SK-N-SH treated with all-trans-retinoic acid at 6 μM for 48 hours (cell line): ENCODE measurements around the gene ATP8A2.

ENCODE experiments used
- ATAC-seq: fragments of 200-7000 bp; cut with Tn5 transposase; 3 replicates; pipeline ENCODE4 v1.9.1; 2020; ENCODE audit warnings: mild to moderate bottlenecking, moderate library complexity
- BACH2 ChIP-seq: fragments of 250-450 bp; sonication (Bioruptor Pico); IDR thresholded peaks from 2 replicates; pipeline ENCODE4 v1.9.0; 2021; ENCODE audit warnings: mild to moderate bottlenecking, borderline replicate concordance
- CSDC2 ChIP-seq: fragments of 250-450 bp; sonication (Bioruptor Pico); IDR thresholded peaks from 2 replicates; pipeline ENCODE4 v1.5.0; 2020; ENCODE audit warnings: mild to moderate bottlenecking, moderate library complexity
- ESRRG ChIP-seq: fragments of 250-450 bp; sonication (Bioruptor Pico); IDR thresholded peaks from 2 replicates; pipeline ENCODE4 v1.6.1; 2021; ENCODE audit warnings: mild to moderate bottlenecking
- ISL1 ChIP-seq: fragments of 250-450 bp; sonication (Bioruptor Pico); IDR thresholded peaks from 2 replicates; pipeline ENCODE4 v2.1.2; 2022; ENCODE audit warnings: mild to moderate bottlenecking, moderate library complexity
- OSR1 ChIP-seq: fragments of 250-450 bp; sonication (Bioruptor Pico); IDR thresholded peaks from 2 replicates; pipeline ENCODE4 v1.8.0; 2022; ENCODE audit warnings: moderate library complexity, mild to moderate bottlenecking, inconsistent platforms
- POU6F1 ChIP-seq: fragments of 250-450 bp; sonication (Bioruptor Pico); IDR thresholded peaks from 2 replicates; pipeline ENCODE4 v1.8.0; 2021; ENCODE audit warnings: low read depth, mild to moderate bottlenecking, moderate library complexity, borderline replicate concordance
- PPARA ChIP-seq: fragments of 250-450 bp; sonication (Bioruptor Pico); IDR thresholded peaks from 2 replicates; pipeline ENCODE4 v1.5.0; 2020; ENCODE audit warnings: mild to moderate bottlenecking, borderline replicate concordance
- RARB ChIP-seq: fragments of 250-450 bp; sonication (Bioruptor Pico); IDR thresholded peaks from 2 replicates; pipeline ENCODE4 v1.8.0; 2021; ENCODE audit warnings: mild to moderate bottlenecking, moderate library complexity
- SNAI2 ChIP-seq: fragments of 250-450 bp; sonication (Bioruptor Pico); IDR thresholded peaks from 2 replicates; pipeline ENCODE4 v1.5.0; 2020; ENCODE audit warnings: mild to moderate bottlenecking, moderate library complexity
- TCF4 ChIP-seq: fragments of 250-450 bp; sonication (Bioruptor Pico); IDR thresholded peaks from 2 replicates; pipeline ENCODE4 v1.8.0; 2021; ENCODE audit warnings: mild to moderate bottlenecking, moderate library complexity, borderline replicate concordance
- TSHZ2 ChIP-seq: fragments of 250-450 bp; sonication (Bioruptor Pico); IDR thresholded peaks from 2 replicates; pipeline ENCODE4 v1.5.0; 2020; ENCODE audit warnings: mild to moderate bottlenecking, moderate library complexity
- ZC3H10 ChIP-seq: fragments of 250-450 bp; sonication (Bioruptor Pico); IDR thresholded peaks from 2 replicates; pipeline ENCODE4 v1.5.1; 2021; ENCODE audit warnings: mild to moderate bottlenecking, moderate library complexity
- ZFP30 ChIP-seq: fragments of 450-650 bp; formaldehyde crosslinking; IDR thresholded peaks from 2 replicates; pipeline ENCODE4 v1.5.0; 2022; ENCODE audit warnings: mild to moderate bottlenecking, moderate library complexity
- ZNF565 ChIP-seq: fragments of 450-650 bp; formaldehyde crosslinking; conservative IDR thresholded peaks from 2 replicates; pipeline ENCODE4 v1.5.0; 2020; ENCODE audit warnings: low read depth, mild to moderate bottlenecking, moderate library complexity
- ZNF70 ChIP-seq: fragments of 450-650 bp; formaldehyde crosslinking; IDR thresholded peaks from 2 replicates; pipeline ENCODE4 v1.5.0; 2020; ENCODE audit warnings: mild to moderate bottlenecking, moderate library complexity
- ZNF8 ChIP-seq: fragments of 450-650 bp; formaldehyde crosslinking; IDR thresholded peaks from 2 replicates; pipeline ENCODE4 v1.5.0; 2020; ENCODE audit warnings: mild to moderate bottlenecking, moderate library complexity
- TF ChIP-seq, protein P1 (sequence below): fragments of 250-450 bp; sonication (Bioruptor Pico); IDR thresholded peaks from 2 replicates; pipeline ENCODE4 v1.5.1; 2020; ENCODE audit warnings: low read depth, mild to moderate bottlenecking, moderate library complexity
- TF ChIP-seq, protein P2 (sequence below): fragments of 250-450 bp; sonication (Bioruptor Pico); IDR thresholded peaks from 2 replicates; pipeline ENCODE4 v1.5.1; 2021; ENCODE audit warnings: mild to moderate bottlenecking, moderate library complexity
- TF ChIP-seq, protein P3 (sequence below): fragments of 250-450 bp; sonication (Bioruptor Pico); IDR thresholded peaks from 2 replicates; pipeline ENCODE4 v1.8.0; 2020; ENCODE audit warnings: mild to moderate bottlenecking, moderate library complexity, borderline replicate concordance

The ATP8A2 gene

DNA sequence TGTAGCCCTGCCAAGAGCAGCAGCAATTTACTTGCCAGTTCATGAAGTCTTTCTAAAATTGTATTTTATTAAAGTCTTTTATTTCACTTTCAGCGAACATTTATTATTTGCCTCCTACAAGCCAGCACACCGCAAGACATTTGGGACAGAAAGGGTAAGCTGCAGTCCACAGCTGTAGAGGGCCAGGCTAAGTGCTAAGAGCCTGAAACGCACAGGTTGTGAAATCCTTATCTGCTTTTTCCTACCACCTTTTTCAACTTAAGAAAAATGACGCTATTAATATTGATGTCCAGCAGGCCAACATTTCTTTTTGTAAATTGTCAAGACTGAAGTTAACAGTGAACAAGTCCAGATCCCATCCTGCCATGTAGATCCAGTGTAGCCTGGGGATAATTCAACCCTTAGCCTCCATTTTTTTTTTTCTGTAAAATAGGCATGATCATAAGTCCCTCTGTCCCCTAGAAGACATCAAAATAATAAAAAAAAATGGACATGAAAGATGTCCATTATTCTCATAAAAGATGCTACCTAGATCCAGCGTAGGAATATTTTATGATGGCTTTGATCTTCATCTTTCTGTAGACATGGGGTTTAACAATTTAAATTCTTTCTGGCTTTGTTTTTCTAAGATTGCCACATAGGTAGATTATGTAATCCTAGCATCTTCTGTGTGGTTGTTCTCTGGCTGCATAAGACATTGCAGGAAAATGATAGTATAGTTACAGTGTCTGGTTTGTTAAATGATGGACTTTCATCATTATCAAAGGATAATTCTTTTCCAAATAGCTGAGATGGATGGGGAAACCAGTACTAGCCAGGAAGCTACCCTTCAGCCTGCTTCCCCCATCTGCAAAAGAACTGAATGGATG, 551.7 kb downstream of the ATP8A2 start:
- TF ChIP-seq, protein P1, sequence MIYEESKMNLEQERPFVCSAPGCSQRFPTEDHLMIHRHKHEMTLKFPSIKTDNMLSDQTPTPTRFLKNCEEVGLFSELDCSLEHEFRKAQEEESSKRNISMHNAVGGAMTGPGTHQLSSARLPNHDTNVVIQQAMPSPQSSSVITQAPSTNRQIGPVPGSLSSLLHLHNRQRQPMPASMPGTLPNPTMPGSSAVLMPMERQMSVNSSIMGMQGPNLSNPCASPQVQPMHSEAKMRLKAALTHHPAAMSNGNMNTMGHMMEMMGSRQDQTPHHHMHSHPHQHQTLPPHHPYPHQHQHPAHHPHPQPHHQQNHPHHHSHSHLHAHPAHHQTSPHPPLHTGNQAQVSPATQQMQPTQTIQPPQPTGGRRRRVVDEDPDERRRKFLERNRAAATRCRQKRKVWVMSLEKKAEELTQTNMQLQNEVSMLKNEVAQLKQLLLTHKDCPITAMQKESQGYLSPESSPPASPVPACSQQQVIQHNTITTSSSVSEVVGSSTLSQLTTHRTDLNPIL (CRISPR knock-in tag), result no peak
- TF ChIP-seq CSDC2 (no peak), POU6F1 (CRISPR knock-in tag) (no peak), ZC3H10 (CRISPR knock-in tag) (no peak), SNAI2 (CRISPR knock-in tag) (no peak), PPARA (CRISPR knock-in tag) (no peak), ZNF8 (CRISPR knock-in tag) (no peak), ESRRG (CRISPR knock-in tag) (no peak), OSR1 (CRISPR knock-in tag) (no peak), BACH2 (CRISPR knock-in tag) (no peak), ZNF70 (CRISPR knock-in tag) (no peak), ZNF565 (CRISPR knock-in tag) (no peak), ZFP30 (CRISPR knock-in tag) (no peak), TCF4 (CRISPR knock-in tag) (no peak), RARB (CRISPR knock-in tag) (no peak)
- TF ChIP-seq, protein P2, sequence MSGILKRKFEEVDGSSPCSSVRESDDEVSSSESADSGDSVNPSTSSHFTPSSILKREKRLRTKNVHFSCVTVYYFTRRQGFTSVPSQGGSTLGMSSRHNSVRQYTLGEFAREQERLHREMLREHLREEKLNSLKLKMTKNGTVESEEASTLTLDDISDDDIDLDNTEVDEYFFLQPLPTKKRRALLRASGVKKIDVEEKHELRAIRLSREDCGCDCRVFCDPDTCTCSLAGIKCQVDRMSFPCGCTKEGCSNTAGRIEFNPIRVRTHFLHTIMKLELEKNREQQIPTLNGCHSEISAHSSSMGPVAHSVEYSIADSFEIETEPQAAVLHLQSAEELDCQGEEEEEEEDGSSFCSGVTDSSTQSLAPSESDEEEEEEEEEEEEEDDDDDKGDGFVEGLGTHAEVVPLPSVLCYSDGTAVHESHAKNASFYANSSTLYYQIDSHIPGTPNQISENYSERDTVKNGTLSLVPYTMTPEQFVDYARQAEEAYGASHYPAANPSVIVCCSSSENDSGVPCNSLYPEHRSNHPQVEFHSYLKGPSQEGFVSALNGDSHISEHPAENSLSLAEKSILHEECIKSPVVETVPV (CRISPR knock-in tag), result no peak
- TF ChIP-seq, protein P3, sequence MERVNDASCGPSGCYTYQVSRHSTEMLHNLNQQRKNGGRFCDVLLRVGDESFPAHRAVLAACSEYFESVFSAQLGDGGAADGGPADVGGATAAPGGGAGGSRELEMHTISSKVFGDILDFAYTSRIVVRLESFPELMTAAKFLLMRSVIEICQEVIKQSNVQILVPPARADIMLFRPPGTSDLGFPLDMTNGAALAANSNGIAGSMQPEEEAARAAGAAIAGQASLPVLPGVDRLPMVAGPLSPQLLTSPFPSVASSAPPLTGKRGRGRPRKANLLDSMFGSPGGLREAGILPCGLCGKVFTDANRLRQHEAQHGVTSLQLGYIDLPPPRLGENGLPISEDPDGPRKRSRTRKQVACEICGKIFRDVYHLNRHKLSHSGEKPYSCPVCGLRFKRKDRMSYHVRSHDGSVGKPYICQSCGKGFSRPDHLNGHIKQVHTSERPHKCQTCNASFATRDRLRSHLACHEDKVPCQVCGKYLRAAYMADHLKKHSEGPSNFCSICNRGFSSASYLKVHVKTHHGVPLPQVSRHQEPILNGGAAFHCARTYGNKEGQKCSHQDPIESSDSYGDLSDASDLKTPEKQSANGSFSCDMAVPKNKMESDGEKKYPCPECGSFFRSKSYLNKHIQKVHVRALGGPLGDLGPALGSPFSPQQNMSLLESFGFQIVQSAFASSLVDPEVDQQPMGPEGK, result no peak
- no peak for ATAC-seq

DNA sequence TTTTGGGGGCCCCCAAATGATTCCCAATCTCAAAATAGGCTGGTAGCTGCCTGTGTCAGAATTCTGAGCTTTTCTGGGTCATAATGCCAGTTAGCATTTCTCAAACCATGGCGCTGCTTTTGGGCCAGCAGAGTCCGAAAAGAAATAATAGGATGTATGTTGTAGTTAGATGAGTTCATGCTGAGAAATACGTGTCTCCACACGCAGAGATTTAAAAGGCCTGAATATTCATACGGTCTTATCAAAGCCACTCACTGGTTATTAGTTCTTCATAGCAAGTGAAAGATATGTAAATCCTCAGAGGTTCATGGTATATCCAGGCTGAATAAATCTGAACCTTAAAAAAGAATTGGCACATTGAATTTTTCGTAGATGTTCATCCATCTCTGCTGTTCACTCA, 555.6 kb downstream of the ATP8A2 start:
- TF ChIP-seq CSDC2, result no peak
- no peak for TF ChIP-seq SNAI2 (CRISPR knock-in tag)
- TF ChIP-seq OSR1 (CRISPR knock-in tag), result no peak
- TF ChIP-seq, protein P1 (CRISPR knock-in tag), result no peak
- TF ChIP-seq PPARA (CRISPR knock-in tag), result no peak
- TF ChIP-seq TSHZ2, result no peak
- no peak for TF ChIP-seq ZFP30 (CRISPR knock-in tag)
- TF ChIP-seq, protein P2 (CRISPR knock-in tag), result no peak
- TF ChIP-seq ESRRG (CRISPR knock-in tag), result no peak
- no peak for TF ChIP-seq ZC3H10 (CRISPR knock-in tag)
- TF ChIP-seq ZNF8 (CRISPR knock-in tag), result no peak
- no peak for TF ChIP-seq ISL1 (CRISPR knock-in tag)
- no peak for TF ChIP-seq ZNF565 (CRISPR knock-in tag)
- no peak for TF ChIP-seq TCF4 (CRISPR knock-in tag)
- TF ChIP-seq POU6F1 (CRISPR knock-in tag), result no peak
- no peak for TF ChIP-seq ZNF70 (CRISPR knock-in tag)
- ATAC-seq, result no peak
